Erythroblast (primary cell): ENCODE measurements around the gene SH3D19.

Source experiments
- GATA1 ChIP-seq: IDR thresholded peaks from 2 replicates; pipeline ENCODE4 v1.6.1; 2011; ENCODE audit warnings: low read depth, mild to moderate bottlenecking, control low read depth, low read length, moderate library complexity
- POLR2A ChIP-seq: IDR thresholded peaks from 2 replicates; pipeline ENCODE4 v1.6.1; 2011; ENCODE audit warnings: mild to moderate bottlenecking, low read length

DNA sequence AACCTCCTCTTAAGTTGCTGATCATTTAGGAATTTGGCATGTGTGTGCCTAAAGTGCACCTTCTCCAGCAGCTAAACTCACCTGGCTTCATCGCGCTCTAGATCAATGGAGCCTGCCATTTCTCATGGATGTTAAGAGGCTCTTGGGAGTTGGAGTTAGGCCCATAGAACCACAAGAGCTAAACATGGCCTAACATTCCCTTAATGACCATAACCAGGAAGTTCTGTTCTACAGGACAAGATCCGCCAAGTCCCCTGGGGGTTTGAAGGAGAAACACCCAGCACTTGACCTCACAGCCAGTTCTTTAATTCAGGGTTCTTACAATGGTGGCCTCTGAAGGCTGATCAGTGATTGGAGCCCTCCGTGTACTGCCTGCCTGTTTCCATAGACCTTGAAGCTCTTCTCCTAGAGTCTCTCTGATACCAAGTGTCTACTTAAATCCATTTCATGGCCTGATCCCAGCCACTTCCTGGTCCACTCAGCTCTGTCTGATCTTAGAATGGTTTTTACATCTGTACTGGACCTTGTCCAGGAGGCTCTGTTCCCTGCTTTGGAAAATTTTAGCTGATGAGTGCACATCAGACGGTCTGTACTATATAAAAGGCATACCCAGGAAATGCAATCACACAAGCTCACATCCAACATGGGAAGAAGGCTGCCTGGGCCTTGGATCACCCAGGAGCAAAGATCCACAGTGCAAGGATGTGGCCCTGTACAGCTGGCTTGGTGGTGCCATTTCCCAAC is 180.9 kb downstream of the SH3D19 start:
- TF ChIP-seq POLR2A = no peak
- no peak for TF ChIP-seq GATA1
